Mesendoderm (in vitro differentiated cells): Measurements from ENCODE around the gene HDAC4.

Source experiments
- DNase-seq: peaks from one replicate; pipeline ENCODE4 v3.0.0; 2013
- H2AK5ac ChIP-seq: 2 replicates; pipeline ENCODE4 v1.6.1; 2013; ENCODE audit warnings: low read length, inconsistent platforms
- H2BK120ac ChIP-seq: 2 replicates; pipeline ENCODE4 v1.6.1; 2013; ENCODE audit warnings: low read depth, mild to moderate bottlenecking, low read length, moderate library complexity, mixed read lengths
- H2BK15ac ChIP-seq: replicated peaks from 2 replicates; pipeline ENCODE4 v1.6.1; 2013; ENCODE audit warnings: low read depth, mild to moderate bottlenecking, moderate library complexity
- H2BK5ac ChIP-seq: 2 replicates; pipeline ENCODE4 v1.6.1; 2013; ENCODE audit warnings: low read length, inconsistent platforms
- H3K18ac ChIP-seq: 2 replicates; pipeline ENCODE4 v1.6.1; 2013; ENCODE audit warnings: mild to moderate bottlenecking, low read length, mixed read lengths
- H3K23ac ChIP-seq: one replicate; pipeline ENCODE4 v1.6.1; 2013; ENCODE audit warnings: low read length
- H3K27ac ChIP-seq: 2 replicates; pipeline ENCODE4 v1.5.1; 2013; ENCODE audit warnings: low read depth, mild to moderate bottlenecking, inconsistent platforms, low read length, moderate library complexity
- H3K27me3 ChIP-seq: 2 replicates; pipeline ENCODE4 v1.6.1; 2013; ENCODE audit warnings: low read length, control low read depth, mild to moderate bottlenecking, inconsistent platforms; ENCODE audit not compliant: insufficient read depth, poor library complexity
- H3K36me3 ChIP-seq: 2 replicates; pipeline ENCODE4 v1.6.1; 2013; ENCODE audit warnings: low read length, inconsistent platforms; ENCODE audit not compliant: control insufficient read depth, insufficient read depth
- H3K4ac ChIP-seq: one replicate; pipeline ENCODE4 v1.6.1; 2013; ENCODE audit warnings: low read depth, mild to moderate bottlenecking, low read length, moderate library complexity
- H3K4me1 ChIP-seq: 2 replicates; pipeline ENCODE4 v1.6.1; 2013; ENCODE audit warnings: low read depth, low read length, inconsistent platforms; ENCODE audit not compliant: control insufficient read depth
- H3K4me2 ChIP-seq: 2 replicates; pipeline ENCODE4 v1.6.1; 2013; ENCODE audit warnings: low read length
- H3K4me3 ChIP-seq: 2 replicates; pipeline ENCODE4 v1.5.1; 2013; ENCODE audit warnings: mild to moderate bottlenecking, low read length
- H3K56ac ChIP-seq: one replicate; pipeline ENCODE4 v1.6.1; 2013; ENCODE audit warnings: low read length
- H3K79me1 ChIP-seq: 2 replicates; pipeline ENCODE4 v1.6.1; 2013; ENCODE audit warnings: low read length, inconsistent platforms
- H3K79me2 ChIP-seq: 2 replicates; pipeline ENCODE4 v1.6.1; 2013; ENCODE audit warnings: mild to moderate bottlenecking, low read length; ENCODE audit not compliant: control insufficient read depth, insufficient read depth
- H3K9ac ChIP-seq: 2 replicates; pipeline ENCODE4 v1.6.1; 2013; ENCODE audit warnings: low read length, inconsistent platforms
- H4K5ac ChIP-seq: one replicate; pipeline ENCODE4 v1.6.1; 2013; ENCODE audit warnings: low read length
- H4K8ac ChIP-seq: one replicate; pipeline ENCODE4 v1.6.1; 2013; ENCODE audit warnings: low read depth, mild to moderate bottlenecking, control low read depth, low read length, moderate library complexity
- WGBS: extraction: QIAGEN DNeasy Blood & Tissue Kit; methylation state at CpG from one replicate; pipeline ENCODE4 v1.1.7; 2013; ENCODE audit warnings: low lambda C conversion rate, missing lambda C conversion rate; ENCODE audit not compliant: insufficient coverage; ENCODE audit errors: extremely low coverage; 5-methylcytosine and 5-hydroxymethylcytosine counted together

Gene HDAC4

GRCh38 chr2:239212929-239213642, 187.7 kb downstream of the HDAC4 start:
- Histone ChIP-seq H2BK5ac (no peak overlapping the region), H3K4me1 (peaks cover 20% of the 10 kb centered on the region), H3K36me3 (no peaks in the 10 kb centered on the region), H3K23ac (no peak overlapping the region), H4K5ac (no peak overlapping the region), H3K4me3 (no peak overlapping the region), H3K27me3 (no peaks in the 10 kb centered on the region), H2BK15ac (no peak overlapping the region), H3K4me2 (no peak overlapping the region), H3K18ac (no peak overlapping the region), H3K9ac (no peak overlapping the region), H2BK120ac (no peak overlapping the region), H3K56ac (peak overlapping the region; percentile 44), H3K79me1 (peaks cover 17% of the 10 kb centered on the region), H2AK5ac (peak overlapping the region; percentile 6), H3K4ac (no peak overlapping the region), H3K79me2 (peaks cover 5% of the 10 kb centered on the region), H3K27ac (no peak overlapping the region), H4K8ac (no peak overlapping the region)
- no CpG with 5 or more reads among the region's 19 CpGs for WGBS
- DNase-seq = no peak

DNA sequence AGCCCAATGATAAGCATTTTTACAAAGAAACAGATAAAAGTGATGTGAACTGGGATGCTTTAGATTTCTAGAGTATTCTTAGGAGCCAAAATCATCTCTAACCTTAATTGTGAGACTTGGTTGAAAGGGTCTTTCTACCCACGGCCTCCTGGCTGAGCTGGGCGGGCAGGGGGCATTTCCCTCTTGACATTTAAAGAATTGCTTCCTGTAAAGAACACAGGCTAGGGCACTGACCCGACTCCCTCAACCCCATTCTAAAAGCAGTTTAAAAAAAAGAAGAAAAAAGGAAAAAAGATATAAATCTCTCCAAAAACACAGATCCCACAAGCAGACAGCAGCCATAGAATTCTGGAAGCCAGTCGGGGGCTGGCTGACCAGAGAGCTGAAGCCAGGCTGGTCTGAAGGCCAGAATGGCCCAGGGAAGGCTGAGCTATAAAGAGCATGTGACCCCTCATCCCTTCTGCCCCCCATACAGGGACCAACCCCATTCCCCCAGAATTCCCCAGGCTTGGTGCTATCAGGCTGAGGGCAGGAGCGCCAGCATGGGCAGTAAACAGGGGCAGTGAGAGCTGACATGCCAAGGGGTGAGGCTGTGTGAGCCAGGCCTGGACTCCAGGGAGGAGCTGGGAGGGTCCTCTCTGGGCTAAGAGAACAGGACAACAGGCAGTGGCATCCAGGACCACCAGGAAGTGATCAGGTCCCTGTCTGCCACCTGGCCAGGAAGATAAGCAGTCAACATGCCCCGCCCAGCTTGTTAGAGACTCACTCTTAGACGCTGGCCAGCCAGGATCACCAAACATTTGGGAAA, 188.5 kb downstream of the HDAC4 start:
- H4K8ac ChIP-seq = no peak overlapping the region
- H3K18ac ChIP-seq = no peak overlapping the region
- peaks cover 17% of the 10 kb centered on the region for H3K79me1 ChIP-seq
- DNase-seq = peak; percentile 65
- H4K5ac ChIP-seq = no peak overlapping the region
- no peak overlapping the region for H2BK15ac ChIP-seq
- no peaks in the 10 kb centered on the region for H3K27me3 ChIP-seq
- no peak overlapping the region for H2BK120ac ChIP-seq
- peaks cover 5% of the 10 kb centered on the region for H3K79me2 ChIP-seq
- H3K4me1 ChIP-seq = peaks cover 20% of the 10 kb centered on the region
- H3K9ac ChIP-seq = no peak overlapping the region
- WGBS = no CpG with 5 or more reads among the region's 7 CpGs
- peak overlapping the region; percentile 95 for H3K23ac ChIP-seq
- H2AK5ac ChIP-seq = no peak overlapping the region
- no peak overlapping the region for H3K4me3 ChIP-seq
- H3K36me3 ChIP-seq = no peaks in the 10 kb centered on the region
- H2BK5ac ChIP-seq = no peak overlapping the region
- no peak overlapping the region for H3K27ac ChIP-seq
- no peak overlapping the region for H3K56ac ChIP-seq
- H3K4me2 ChIP-seq = no peak overlapping the region
- H3K4ac ChIP-seq = no peak overlapping the region

DNA sequence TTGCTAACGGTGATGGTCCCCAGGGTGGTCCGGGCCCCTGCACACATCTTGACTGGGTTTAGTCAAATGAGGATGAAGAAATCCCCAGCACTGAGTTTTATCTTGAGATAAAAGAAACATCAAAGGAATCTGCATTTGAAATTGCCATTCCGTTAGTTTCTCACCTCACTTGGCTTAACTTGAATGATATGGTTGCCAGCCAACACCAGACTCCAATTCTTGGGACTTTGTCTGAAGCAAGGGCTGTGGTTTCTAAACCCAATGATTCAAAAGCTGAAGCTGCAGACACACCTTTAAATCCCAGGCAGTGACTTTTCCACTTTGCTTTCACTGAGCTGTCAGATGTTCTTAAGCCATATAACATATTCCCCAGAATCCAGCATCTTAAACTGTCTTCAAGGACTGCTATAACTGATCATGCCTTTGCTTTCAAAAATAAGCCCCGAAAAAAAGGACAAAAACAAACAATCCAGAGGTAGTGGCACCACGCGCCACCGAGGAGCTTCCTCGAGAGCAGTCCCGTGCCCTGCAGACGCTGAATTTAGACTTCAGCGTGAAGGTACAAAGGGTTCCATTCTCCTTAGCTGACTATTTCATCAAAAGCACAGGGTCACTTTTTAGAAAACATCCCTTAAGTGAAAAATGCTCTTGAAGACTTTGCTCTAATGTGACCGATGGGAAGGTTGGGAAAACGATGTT, 189.3 kb downstream of the HDAC4 start:
- H3K79me1 ChIP-seq = peaks cover 17% of the 10 kb centered on the region
- no peak overlapping the region for H3K4me2 ChIP-seq
- H3K9ac ChIP-seq = no peak overlapping the region
- no peak overlapping the region for H3K18ac ChIP-seq
- H3K36me3 ChIP-seq = no peaks in the 10 kb centered on the region
- H3K4me3 ChIP-seq = no peak overlapping the region
- H2AK5ac ChIP-seq = no peak overlapping the region
- H3K23ac ChIP-seq = no peak overlapping the region
- no peak overlapping the region for H4K5ac ChIP-seq
- no peak overlapping the region for H2BK5ac ChIP-seq
- no peak overlapping the region for H2BK15ac ChIP-seq
- H4K8ac ChIP-seq = no peak overlapping the region
- H3K4me1 ChIP-seq = peaks cover 20% of the 10 kb centered on the region
- peaks cover 5% of the 10 kb centered on the region for H3K79me2 ChIP-seq
- no peak overlapping the region for H2BK120ac ChIP-seq
- WGBS = no CpG with 5 or more reads among the region's 13 CpGs
- no peak overlapping the region for H3K27ac ChIP-seq
- peak overlapping the region; percentile 43 for H3K56ac ChIP-seq
- no peak overlapping the region for H3K4ac ChIP-seq
- DNase-seq = peak; percentile 67
- H3K27me3 ChIP-seq = no peaks in the 10 kb centered on the region

GRCh38 chr2:239209783-239210182, 191.0 kb downstream of the HDAC4 start:
- no CpG with 5 or more reads among the region's 14 CpGs for WGBS
- H4K8ac ChIP-seq = no peak overlapping the region
- peaks cover 5% of the 10 kb centered on the region for H3K79me2 ChIP-seq

DNA sequence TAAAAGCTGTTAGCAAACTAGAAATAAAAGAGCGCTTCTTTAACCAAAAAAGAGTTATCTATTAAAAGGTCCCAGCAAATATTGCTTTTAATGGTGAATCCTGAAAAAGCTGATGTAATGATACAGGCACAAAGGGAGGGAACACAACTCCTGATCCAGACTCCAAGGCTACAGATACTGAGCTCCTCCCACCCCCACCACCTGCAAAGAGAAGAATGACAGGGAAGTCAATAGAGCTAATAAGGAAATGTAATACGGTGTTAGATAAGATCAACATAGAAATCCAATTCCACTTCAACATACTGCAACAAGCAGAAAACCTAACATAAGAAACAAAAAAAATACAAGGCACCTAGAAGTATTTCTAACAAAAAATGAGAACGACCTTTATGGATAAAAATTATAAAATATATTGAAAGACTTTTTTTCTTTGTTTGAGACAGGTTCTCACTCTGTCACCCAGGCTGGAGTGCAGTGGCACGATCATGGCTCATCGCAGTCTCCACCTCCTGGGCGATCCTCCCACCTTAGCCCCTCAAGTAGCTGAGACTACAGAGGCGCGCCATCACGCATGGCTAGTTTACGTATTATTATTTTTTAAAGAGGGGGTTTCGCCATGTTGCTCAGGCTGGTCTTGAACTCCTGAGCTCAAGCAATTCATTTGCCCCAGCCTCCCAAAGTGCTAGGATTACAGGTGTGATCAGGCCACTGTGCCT, 192.2 kb downstream of the HDAC4 start:
- no peak overlapping the region for H2BK15ac ChIP-seq
- H3K56ac ChIP-seq = no peak overlapping the region
- no peak overlapping the region for H3K4ac ChIP-seq
- H3K4me2 ChIP-seq = no peak overlapping the region
- no peak overlapping the region for H3K9ac ChIP-seq
- no peaks in the 10 kb centered on the region for H3K36me3 ChIP-seq
- no peak overlapping the region for H3K4me3 ChIP-seq
- H3K27me3 ChIP-seq = no peaks in the 10 kb centered on the region
- H3K27ac ChIP-seq = no peak overlapping the region
- no peak overlapping the region for H2BK120ac ChIP-seq
- H4K8ac ChIP-seq = no peak overlapping the region
- DNase-seq = no peak
- no peak overlapping the region for H2BK5ac ChIP-seq
- no peak overlapping the region for H3K18ac ChIP-seq
- H2AK5ac ChIP-seq = no peak overlapping the region
- H3K79me2 ChIP-seq = peaks cover 2% of the 10 kb centered on the region
- peaks cover 9% of the 10 kb centered on the region for H3K79me1 ChIP-seq
- WGBS = no CpG with 5 or more reads among the region's 11 CpGs
- H3K4me1 ChIP-seq = peaks cover 19% of the 10 kb centered on the region
- no peak overlapping the region for H4K5ac ChIP-seq
- no peak overlapping the region for H3K23ac ChIP-seq

More at GRCh38 chr2:239209783-239210182, 191.0 kb downstream of the HDAC4 start:
- Histone ChIP-seq H3K36me3 (no peaks in the 10 kb centered on the region), H3K9ac (no peak overlapping the region), H3K27ac (no peak overlapping the region), H2BK15ac (no peak overlapping the region), H3K23ac (no peak overlapping the region), H3K4me1 (peaks cover 20% of the 10 kb centered on the region), H3K4ac (no peak overlapping the region), H2BK5ac (no peak overlapping the region), H3K79me1 (peaks cover 16% of the 10 kb centered on the region), H3K4me2 (no peak overlapping the region), H3K56ac (no peak overlapping the region), H3K27me3 (no peaks in the 10 kb centered on the region), H2BK120ac (no peak overlapping the region), H3K4me3 (no peak overlapping the region), H4K5ac (no peak overlapping the region), H2AK5ac (no peak overlapping the region), H3K18ac (no peak overlapping the region)
- no peak for DNase-seq
